GM23338 (cell line): ENCODE results near the gene FGGY. TPM values are rescaled to one million over a fixed set of nuclear protein-coding genes. Genes with fewer than 3 reads are reported as not detected.

Experiments used
- ATAC-seq: fragments of 200-7000 bp; cut with Tn5 transposase; 3 replicates; pipeline ENCODE4 v1.9.1; 2020
- DNase-seq: peaks from one replicate; pipeline ENCODE4 v3.0.0-alpha.2; 2015; ENCODE audit warnings: low spot score
- H2AFZ ChIP-seq: fragments of 200-600 bp; sonication (generic); 2 replicates; pipeline ENCODE4 v1.8.0; 2016; ENCODE audit warnings: antibody characterized with exemption, mild to moderate bottlenecking, moderate library complexity
- H3F3A ChIP-seq: fragments of 200-600 bp; sonication (generic); replicated peaks from 2 replicates; pipeline ENCODE4 v1.8.0; 2017; ENCODE audit warnings: antibody characterized with exemption, mixed run types, low read depth
- H3K27ac ChIP-seq: fragments of 200-600 bp; sonication (generic); 2 replicates; pipeline ENCODE4 v1.6.1; 2016; ENCODE audit warnings: low read depth
- H3K27me3 ChIP-seq: fragments of 200-600 bp; sonication (generic); 2 replicates; pipeline ENCODE4 v1.8.0; 2016; ENCODE audit warnings: mild to moderate bottlenecking, mixed run types, moderate library complexity; ENCODE audit not compliant: insufficient read depth
- H3K36me3 ChIP-seq: fragments of 200-600 bp; sonication (generic); 2 replicates; pipeline ENCODE4 v1.8.0; 2016; ENCODE audit warnings: mild to moderate bottlenecking; ENCODE audit not compliant: insufficient read depth
- H3K4me1 ChIP-seq: fragments of 200-600 bp; sonication (generic); 2 replicates; pipeline ENCODE4 v1.8.0; 2016; ENCODE audit warnings: mild to moderate bottlenecking, moderate library complexity; ENCODE audit not compliant: insufficient read depth
- H3K4me2 ChIP-seq: fragments of 200-600 bp; sonication (generic); 2 replicates; pipeline ENCODE4 v1.7.1; 2017; ENCODE audit warnings: mixed run types
- H3K4me3 ChIP-seq: fragments of 200-600 bp; sonication (generic); 2 replicates; pipeline ENCODE4 v1.6.1; 2016; ENCODE audit warnings: mixed run types
- H3K79me2 ChIP-seq: fragments of 200-600 bp; sonication (generic); replicated peaks from 2 replicates; pipeline ENCODE4 v1.8.0; 2017; ENCODE audit warnings: mild to moderate bottlenecking; ENCODE audit not compliant: insufficient read depth
- H3K9me2 ChIP-seq: fragments of 200-600 bp; sonication (generic); 2 replicates; pipeline ENCODE4 v1.8.0; 2017; ENCODE audit not compliant: insufficient read depth
- H4K20me1 ChIP-seq: fragments of 200-600 bp; sonication (generic); replicated peaks from 2 replicates; pipeline ENCODE4 v1.8.0; 2017; ENCODE audit warnings: mild to moderate bottlenecking; ENCODE audit not compliant: insufficient read depth
- H3K27ac Mint-ChIP-seq: 2 replicates; pipeline ENCODE4 v1.8.0; 2020; ENCODE audit warnings: inconsistent platforms, mild to moderate bottlenecking, moderate library complexity, mixed read lengths
- H3K27me3 Mint-ChIP-seq: 3 replicates; pipeline ENCODE4 v1.8.0; 2022; ENCODE audit warnings: low read depth, mild to moderate bottlenecking, moderate library complexity, mixed read lengths, inconsistent platforms; ENCODE audit not compliant: insufficient read depth, poor library complexity
- H3K36me3 Mint-ChIP-seq: 3 replicates; pipeline ENCODE4 v1.8.0; 2021; ENCODE audit warnings: low read depth, mild to moderate bottlenecking, inconsistent platforms, moderate library complexity, mixed read lengths
- H3K4me1 Mint-ChIP-seq: 3 replicates; pipeline ENCODE4 v1.8.0; 2020; ENCODE audit warnings: mild to moderate bottlenecking, inconsistent platforms, mixed read lengths
- H3K4me3 Mint-ChIP-seq: 3 replicates; pipeline ENCODE4 v1.8.0; 2021; ENCODE audit warnings: moderate library complexity, mild to moderate bottlenecking, inconsistent platforms, mixed read lengths
- H3K9me3 Mint-ChIP-seq: 3 replicates; pipeline ENCODE4 v1.8.0; 2020; ENCODE audit warnings: moderate library complexity, mild to moderate bottlenecking, inconsistent platforms, mixed read lengths
- EZH2phosphoT487 ChIP-seq: fragments of 200-600 bp; sonication (generic); IDR thresholded peaks from one replicate; pipeline ENCODE4 v1.8.1; 2018; ENCODE audit warnings: antibody characterized with exemption; ENCODE audit not compliant: unreplicated experiment
- JUNB ChIP-seq: IDR thresholded peaks from one replicate; pipeline ENCODE4 v1.6.1; 2016; ENCODE audit warnings: antibody characterized with exemption; ENCODE audit not compliant: unreplicated experiment
- NANOG ChIP-seq: IDR thresholded peaks from 2 replicates; pipeline ENCODE4 v1.6.1; 2016; ENCODE audit warnings: antibody characterized with exemption, borderline replicate concordance
- POLR2AphosphoS5 ChIP-seq: IDR thresholded peaks from 2 replicates; pipeline ENCODE4 v1.6.1; 2016; ENCODE audit warnings: antibody characterized with exemption, low read depth
- STAT1 ChIP-seq: IDR thresholded peaks from one replicate; pipeline ENCODE4 v1.6.1; 2016; ENCODE audit warnings: antibody characterized with exemption; ENCODE audit not compliant: unreplicated experiment
- ZNF331 ChIP-seq: fragments of 250-450 bp; sonication (Bioruptor Pico); IDR thresholded peaks from 2 replicates; pipeline ENCODE4 v1.5.0; 2020; ENCODE audit warnings: low read depth, mild to moderate bottlenecking, moderate library complexity
- polyA plus RNA-seq: library from polyadenylated mRNA; unstranded; fragments of >200 nt; fragmentation: Nextera tagmentation; extraction: Ambion mirVana; gene quantifications from 2 replicates; pipeline ENCODE4 v1.2.1, GENCODE V29; 2016
- total RNA-seq: library from RNA; depleted of rRNA; stranded (reverse); fragments of >200 nt; shearing (Covaris generic); gene quantifications from 2 replicates; pipeline ENCODE4 v1.2.3, GENCODE V29; 2014
- TF ChIP-seq, protein P1 (sequence below): IDR thresholded peaks from one replicate; pipeline ENCODE4 v1.6.1; 2018; ENCODE audit warnings: antibody characterized with exemption; ENCODE audit not compliant: unreplicated experiment
- TF ChIP-seq, protein P2 (sequence below), 2 experiments: fragments of 200-600 bp in 1 of 2; sonication (generic) in 1 of 2; conservative IDR thresholded peaks; 2 replicates each; pipeline versions ENCODE4 v1.5.1 to v1.6.1; 2016 to 2017; ENCODE audit warnings: antibody characterized with exemption in 2 of 2, low read depth in 2 of 2, mild to moderate bottlenecking in 2 of 2, moderate library complexity in 1 of 2
- TF ChIP-seq, protein P3 (sequence below): IDR thresholded peaks from 2 replicates; pipeline ENCODE4 v1.6.1; 2016; ENCODE audit warnings: antibody characterized with exemption

Gene FGGY
- total and polyA plus RNA-seq, 2 experiments from 2014 or later, result 10.9 to 21.4 TPM

DNA sequence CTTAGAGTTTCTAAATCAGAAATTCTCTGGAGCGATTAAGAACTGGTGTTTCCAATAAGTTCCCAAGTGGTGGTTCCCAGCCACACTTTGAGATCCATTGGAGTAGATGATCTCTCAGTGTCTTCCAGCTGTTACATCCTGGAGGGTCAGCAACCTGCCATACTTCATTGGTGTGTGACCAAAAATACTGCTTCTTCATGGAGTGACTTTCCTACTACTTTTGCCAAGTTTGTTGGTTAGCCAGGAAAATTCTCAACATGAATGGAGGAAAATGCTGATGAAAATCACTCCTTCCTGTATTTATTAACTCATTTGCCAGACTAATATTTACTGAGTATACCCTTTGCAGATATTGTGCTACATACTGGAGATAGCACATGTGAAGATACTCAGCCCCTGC is 186.1 kb downstream of the FGGY start:
- no peak for DNase-seq
- Histone ChIP-seq H3K79me2 (no peaks in the 10 kb centered on the region), H3F3A (no peaks in the 10 kb centered on the region), H3K4me3 (no peak overlapping the region), H3K4me1 (no peaks in the 10 kb centered on the region), H3K27ac (no peak overlapping the region), H3K27me3 (no peaks in the 10 kb centered on the region), H3K9me2 (no peaks in the 10 kb centered on the region), H3K36me3 (no peaks in the 10 kb centered on the region), H2AFZ (no peak overlapping the region), H3K4me2 (no peak overlapping the region), H4K20me1 (no peaks in the 10 kb centered on the region)
- no peak for ATAC-seq
- H3K27ac Mint-ChIP-seq, result no peak overlapping the region
- TF ChIP-seq POLR2AphosphoS5, result no peak
- TF ChIP-seq, protein P1, sequence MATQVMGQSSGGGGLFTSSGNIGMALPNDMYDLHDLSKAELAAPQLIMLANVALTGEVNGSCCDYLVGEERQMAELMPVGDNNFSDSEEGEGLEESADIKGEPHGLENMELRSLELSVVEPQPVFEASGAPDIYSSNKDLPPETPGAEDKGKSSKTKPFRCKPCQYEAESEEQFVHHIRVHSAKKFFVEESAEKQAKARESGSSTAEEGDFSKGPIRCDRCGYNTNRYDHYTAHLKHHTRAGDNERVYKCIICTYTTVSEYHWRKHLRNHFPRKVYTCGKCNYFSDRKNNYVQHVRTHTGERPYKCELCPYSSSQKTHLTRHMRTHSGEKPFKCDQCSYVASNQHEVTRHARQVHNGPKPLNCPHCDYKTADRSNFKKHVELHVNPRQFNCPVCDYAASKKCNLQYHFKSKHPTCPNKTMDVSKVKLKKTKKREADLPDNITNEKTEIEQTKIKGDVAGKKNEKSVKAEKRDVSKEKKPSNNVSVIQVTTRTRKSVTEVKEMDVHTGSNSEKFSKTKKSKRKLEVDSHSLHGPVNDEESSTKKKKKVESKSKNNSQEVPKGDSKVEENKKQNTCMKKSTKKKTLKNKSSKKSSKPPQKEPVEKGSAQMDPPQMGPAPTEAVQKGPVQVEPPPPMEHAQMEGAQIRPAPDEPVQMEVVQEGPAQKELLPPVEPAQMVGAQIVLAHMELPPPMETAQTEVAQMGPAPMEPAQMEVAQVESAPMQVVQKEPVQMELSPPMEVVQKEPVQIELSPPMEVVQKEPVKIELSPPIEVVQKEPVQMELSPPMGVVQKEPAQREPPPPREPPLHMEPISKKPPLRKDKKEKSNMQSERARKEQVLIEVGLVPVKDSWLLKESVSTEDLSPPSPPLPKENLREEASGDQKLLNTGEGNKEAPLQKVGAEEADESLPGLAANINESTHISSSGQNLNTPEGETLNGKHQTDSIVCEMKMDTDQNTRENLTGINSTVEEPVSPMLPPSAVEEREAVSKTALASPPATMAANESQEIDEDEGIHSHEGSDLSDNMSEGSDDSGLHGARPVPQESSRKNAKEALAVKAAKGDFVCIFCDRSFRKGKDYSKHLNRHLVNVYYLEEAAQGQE, result no peak
- no peak for TF ChIP-seq NANOG
- H3K4me1 Mint-ChIP-seq, result no peaks in the 10 kb centered on the region
- no peaks in the 10 kb centered on the region for H3K36me3 Mint-ChIP-seq
- no peak overlapping the region for H3K4me3 Mint-ChIP-seq
- H3K27me3 Mint-ChIP-seq, result no peaks in the 10 kb centered on the region
- H3K9me3 Mint-ChIP-seq, result no peaks in the 10 kb centered on the region

DNA sequence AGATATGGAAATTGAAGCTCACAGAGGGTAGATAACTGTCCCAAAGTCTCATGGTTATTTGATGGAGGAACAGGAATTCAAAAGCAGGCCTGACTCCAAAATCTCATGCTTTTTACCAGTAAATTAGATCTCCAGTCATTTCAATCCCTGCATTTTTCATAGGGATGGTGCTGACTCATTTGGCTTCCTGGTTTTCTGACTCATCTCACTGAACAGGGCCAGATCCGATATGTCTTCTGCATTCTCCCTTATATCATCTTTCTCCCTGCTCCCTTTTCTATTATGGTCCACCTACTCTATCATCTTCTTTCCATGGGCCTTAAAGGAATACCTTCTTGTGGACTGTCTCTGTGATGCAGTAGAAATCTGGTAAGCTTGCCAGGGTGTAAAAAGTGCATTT is 187.2 kb downstream of the FGGY start:
- H3K9me3 Mint-ChIP-seq, result no peaks in the 10 kb centered on the region
- H3K36me3 Mint-ChIP-seq, result no peaks in the 10 kb centered on the region
- Histone ChIP-seq H3F3A (no peaks in the 10 kb centered on the region), H3K4me1 (no peaks in the 10 kb centered on the region), H3K27ac (no peak overlapping the region), H2AFZ (no peak overlapping the region), H3K36me3 (no peaks in the 10 kb centered on the region), H3K4me2 (no peak overlapping the region), H3K79me2 (no peaks in the 10 kb centered on the region), H3K27me3 (no peaks in the 10 kb centered on the region), H4K20me1 (no peaks in the 10 kb centered on the region), H3K9me2 (no peaks in the 10 kb centered on the region), H3K4me3 (no peak overlapping the region)
- DNase-seq (no peak), ATAC-seq (no peak)
- no peaks in the 10 kb centered on the region for H3K27me3 Mint-ChIP-seq
- H3K27ac Mint-ChIP-seq, result no peak overlapping the region
- H3K4me3 Mint-ChIP-seq, result no peak overlapping the region
- no peaks in the 10 kb centered on the region for H3K4me1 Mint-ChIP-seq
- TF ChIP-seq, protein P2, sequence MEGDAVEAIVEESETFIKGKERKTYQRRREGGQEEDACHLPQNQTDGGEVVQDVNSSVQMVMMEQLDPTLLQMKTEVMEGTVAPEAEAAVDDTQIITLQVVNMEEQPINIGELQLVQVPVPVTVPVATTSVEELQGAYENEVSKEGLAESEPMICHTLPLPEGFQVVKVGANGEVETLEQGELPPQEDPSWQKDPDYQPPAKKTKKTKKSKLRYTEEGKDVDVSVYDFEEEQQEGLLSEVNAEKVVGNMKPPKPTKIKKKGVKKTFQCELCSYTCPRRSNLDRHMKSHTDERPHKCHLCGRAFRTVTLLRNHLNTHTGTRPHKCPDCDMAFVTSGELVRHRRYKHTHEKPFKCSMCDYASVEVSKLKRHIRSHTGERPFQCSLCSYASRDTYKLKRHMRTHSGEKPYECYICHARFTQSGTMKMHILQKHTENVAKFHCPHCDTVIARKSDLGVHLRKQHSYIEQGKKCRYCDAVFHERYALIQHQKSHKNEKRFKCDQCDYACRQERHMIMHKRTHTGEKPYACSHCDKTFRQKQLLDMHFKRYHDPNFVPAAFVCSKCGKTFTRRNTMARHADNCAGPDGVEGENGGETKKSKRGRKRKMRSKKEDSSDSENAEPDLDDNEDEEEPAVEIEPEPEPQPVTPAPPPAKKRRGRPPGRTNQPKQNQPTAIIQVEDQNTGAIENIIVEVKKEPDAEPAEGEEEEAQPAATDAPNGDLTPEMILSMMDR (conservative IDR thresholded peaks at IDR 0.05; ENCODE audit: low read depth in 2 of 2), result no peak
- TF ChIP-seq STAT1, result no peak
- TF ChIP-seq ZNF331, result no peak
- TF ChIP-seq EZH2phosphoT487, result no peak
- no peak for TF ChIP-seq NANOG
- no peak for TF ChIP-seq POLR2AphosphoS5
- no peak for TF ChIP-seq JUNB
- TF ChIP-seq, protein P3, sequence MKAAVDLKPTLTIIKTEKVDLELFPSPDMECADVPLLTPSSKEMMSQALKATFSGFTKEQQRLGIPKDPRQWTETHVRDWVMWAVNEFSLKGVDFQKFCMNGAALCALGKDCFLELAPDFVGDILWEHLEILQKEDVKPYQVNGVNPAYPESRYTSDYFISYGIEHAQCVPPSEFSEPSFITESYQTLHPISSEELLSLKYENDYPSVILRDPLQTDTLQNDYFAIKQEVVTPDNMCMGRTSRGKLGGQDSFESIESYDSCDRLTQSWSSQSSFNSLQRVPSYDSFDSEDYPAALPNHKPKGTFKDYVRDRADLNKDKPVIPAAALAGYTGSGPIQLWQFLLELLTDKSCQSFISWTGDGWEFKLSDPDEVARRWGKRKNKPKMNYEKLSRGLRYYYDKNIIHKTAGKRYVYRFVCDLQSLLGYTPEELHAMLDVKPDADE, result no peak
- TF ChIP-seq, protein P1, result no peak
